HG02943 (cell line): Measurements from ENCODE around the gene DCPS.
"Not testable (repeated sequence)": the region's sequence is repeated elsewhere in the genome, so short reads cannot be mapped to it uniquely, and the experiment has no call there.

Experiments used
- ATAC-seq: cut with Tn5 transposase; IDR thresholded peaks from one replicate; pipeline ENCODE4 v1.9.1; 2021; ENCODE audit warnings: mild to moderate bottlenecking, low read depth, moderate library complexity; ENCODE audit not compliant: unreplicated experiment

Gene DCPS

GRCh38 chr11:126284829-126285228 lies 19.0 kb upstream of the DCPS start:
- peak; percentile 42 for ATAC-seq

GRCh38 chr11:126288237-126288636 lies 15.6 kb upstream of the DCPS start:
- no peak for ATAC-seq

- no peak for ATAC-seq
Observed at GRCh38 chr11:126290887-126291286, 13.0 kb upstream of the DCPS start.

GRCh38 chr11:126293726-126294125 lies 10.1 kb upstream of the DCPS start:
- ATAC-seq: no peak

- ATAC-seq: no peak
Observed at GRCh38 chr11:126297004-126297403, 6.9 kb upstream of the DCPS start.

GRCh38 chr11:126304457-126305075 lies 706 bp downstream of the DCPS start:
- no peak for ATAC-seq

- no peak for ATAC-seq
Observed at GRCh38 chr11:126305699-126306098, 1.8 kb downstream of the DCPS start.

- ATAC-seq: no peak
Observed at GRCh38 chr11:126307706-126308105, 3.8 kb downstream of the DCPS start.

GRCh38 chr11:126308271-126308671 lies 4.4 kb downstream of the DCPS start:
- no peak for ATAC-seq

- not testable (repeated sequence) for ATAC-seq
Observed at GRCh38 chr11:126308771-126309170, 4.9 kb downstream of the DCPS start.

GRCh38 chr11:126310200-126310991 lies 6.5 kb downstream of the DCPS start:
- no peak for ATAC-seq

GRCh38 chr11:126310992-126311310 lies 7.1 kb downstream of the DCPS start:
- no peak for ATAC-seq

GRCh38 chr11:126311401-126312291 lies 7.8 kb downstream of the DCPS start:
- peak; percentile 70 for ATAC-seq

- no peak for ATAC-seq
Observed at GRCh38 chr11:126312961-126313360, 9.1 kb downstream of the DCPS start.

- no peak for ATAC-seq
Observed at GRCh38 chr11:126313826-126314225, 10.0 kb downstream of the DCPS start.

- ATAC-seq: no peak
Observed at GRCh38 chr11:126317432-126317755, 13.5 kb downstream of the DCPS start.

- peak; percentile 38 for ATAC-seq
Observed at GRCh38 chr11:126317756-126318573, 14.1 kb downstream of the DCPS start.

GRCh38 chr11:126318574-126319373 lies 14.9 kb downstream of the DCPS start:
- ATAC-seq: peak; percentile 85

GRCh38 chr11:126319374-126319740 lies 15.5 kb downstream of the DCPS start:
- ATAC-seq: no peak

GRCh38 chr11:126322996-126323395 lies 19.1 kb downstream of the DCPS start:
- no peak for ATAC-seq
